Endodermal cell (in vitro differentiated cells): ENCODE results near the gene LYPD4. TPM values are rescaled to one million over a fixed set of nuclear protein-coding genes. Genes with fewer than 3 reads are reported as not detected.
A peak's percentile ranks its signal among the peaks of the same experiment; 100 is the strongest.
"Not testable (repeated sequence)": the region's sequence is repeated elsewhere in the genome, so short reads cannot be mapped to it uniquely, and the experiment has no call there.

Experiments
- DNase-seq: peaks from one replicate; pipeline ENCODE4 v3.0.0-alpha.2; 2017
- H3K27ac ChIP-seq: 2 replicates; pipeline ENCODE4 v1.5.1; 2013; ENCODE audit warnings: mild to moderate bottlenecking, low read depth, low read length, moderate library complexity
- H3K27me3 ChIP-seq: 2 replicates; pipeline ENCODE4 v1.6.1; 2013; ENCODE audit warnings: mild to moderate bottlenecking, low read length, moderate library complexity; ENCODE audit not compliant: insufficient read depth, control insufficient read depth, poor library complexity, severe bottlenecking
- H3K36me3 ChIP-seq: 2 replicates; pipeline ENCODE4 v1.7.0; 2013; ENCODE audit warnings: mild to moderate bottlenecking, low read length, moderate library complexity; ENCODE audit not compliant: control insufficient read depth, insufficient read depth
- H3K4me1 ChIP-seq: one replicate; pipeline ENCODE4 v1.7.0; 2013; ENCODE audit warnings: low read length; ENCODE audit not compliant: control insufficient read depth, insufficient read depth
- H3K4me3 ChIP-seq: 2 replicates; pipeline ENCODE4 v1.5.1; 2013; ENCODE audit warnings: mild to moderate bottlenecking, low read length, moderate library complexity
- H3K9ac ChIP-seq: 2 replicates; pipeline ENCODE4 v1.6.1; 2013; ENCODE audit warnings: mild to moderate bottlenecking, low read length, moderate library complexity; ENCODE audit not compliant: poor library complexity, severe bottlenecking; ENCODE audit errors: extremely low read depth
- H3K9me3 ChIP-seq: 2 replicates; pipeline ENCODE4 v1.6.1; 2013; ENCODE audit warnings: mild to moderate bottlenecking, low read length, moderate library complexity; ENCODE audit not compliant: control insufficient read depth
- H3K27ac Mint-ChIP-seq: 2 replicates; pipeline ENCODE4 v1.8.0; 2020; ENCODE audit warnings: mixed read lengths
- H3K27me3 Mint-ChIP-seq: 2 replicates; pipeline ENCODE4 v1.8.0; 2021; ENCODE audit warnings: mild to moderate bottlenecking, mixed read lengths; ENCODE audit not compliant: insufficient read depth
- H3K36me3 Mint-ChIP-seq: 2 replicates; pipeline ENCODE4 v1.8.0; 2020; ENCODE audit warnings: low read depth, mixed read lengths
- H3K4me1 Mint-ChIP-seq: 2 replicates; pipeline ENCODE4 v1.8.0; 2020; ENCODE audit warnings: mixed read lengths
- H3K4me3 Mint-ChIP-seq: 2 replicates; pipeline ENCODE4 v1.8.0; 2020; ENCODE audit warnings: mild to moderate bottlenecking, moderate library complexity, mixed read lengths
- H3K9me3 Mint-ChIP-seq: 2 replicates; pipeline ENCODE4 v1.8.0; 2020; ENCODE audit warnings: mild to moderate bottlenecking, mixed read lengths
- CTCF ChIP-seq: fragments of 200-600 bp; sonication (generic); conservative IDR thresholded peaks from 2 replicates; pipeline ENCODE4 v1.5.0; 2021; ENCODE audit warnings: antibody characterized with exemption, mild to moderate bottlenecking
- WGBS, 2 experiments: methylation state at CpG; one replicate each; pipeline versions ENCODE4 v1.1.5 to v1.1.7; 2013; ENCODE audit warnings: missing lambda C conversion rate in 2 of 2, mixed read lengths in 1 of 2; ENCODE audit not compliant: insufficient coverage in 1 of 2, insufficient read length in 1 of 2; 5-methylcytosine and 5-hydroxymethylcytosine counted together
- total RNA-seq, 2 donors: library from RNA; stranded (reverse); fragmentation: NEBNext Ultra II Directional in 1 of 2; extraction: Animal tissue kit (Norgen Biotek cat#: 25700) in 1 of 2; gene quantifications; 2 replicates in 1 of 2; 3 replicates in 1 of 2; pipeline ENCODE4 v1.2.1, GENCODE V29; 2021

Gene LYPD4
- total RNA-seq, 2 donors from 2014 or later, result not detected

- TF ChIP-seq CTCF, result no peak
- Mint-ChIP-seq H3K36me3 (no peaks in the 10 kb centered on the region), H3K27ac (no peak within 1 kb of the TSS), H3K4me3 (no peak within 1 kb of the TSS), H3K4me1 (peaks cover under 1% of the 10 kb centered on the region), H3K27me3 (peaks cover 51% of the 10 kb centered on the region), H3K9me3 (no peaks in the 10 kb centered on the region)
- no peaks in the 10 kb centered on the region for H3K27me3 ChIP-seq
- 82 to 86% methylated on average over 2 to 9 of the region's 9 CpGs for WGBS, 2 experiments
- DNase-seq, result no peak
- no peaks in the 10 kb centered on the region for H3K4me1 ChIP-seq
- H3K27ac ChIP-seq, result no peak within 1 kb of the TSS
- no peaks in the 10 kb centered on the region for H3K9me3 ChIP-seq
- H3K9ac ChIP-seq, result no peak within 1 kb of the TSS
- H3K36me3 ChIP-seq, result no peaks in the 10 kb centered on the region
- H3K4me3 ChIP-seq, result no peak within 1 kb of the TSS
These were observed 32.7 kb upstream of the LYPD4 start, which contains the start of gene CD79A for GRCh38 chr19:41876847-41877832. Gene CD79A (plus strand): TSS chr19:41877279. CDS start chr19:41877305, 26 bp downstream.

- DNase-seq, H3K36me3 ChIP-seq, H3K27me3 ChIP-seq, H3K4me1 Mint-ChIP-seq, H3K4me1 ChIP-seq, H3K27ac ChIP-seq, H3K4me3 Mint-ChIP-seq, H3K4me3 ChIP-seq, H3K9me3 ChIP-seq, H3K27ac Mint-ChIP-seq, H3K9me3 Mint-ChIP-seq, H3K36me3 Mint-ChIP-seq, H3K9ac ChIP-seq: not testable (repeated sequence)
- peaks cover 44% of the 10 kb centered on the region for H3K27me3 Mint-ChIP-seq
- WGBS, 2 experiments, result 85 to 88% methylated on average over 3 of the region's 3 CpGs
These were observed 31.5 kb upstream of the LYPD4 start for GRCh38 chr19:41875973-41876372.

- TF ChIP-seq CTCF, result peak; percentile 88
- Mint-ChIP-seq H3K4me1 (peaks cover 9% of the 10 kb centered on the region), H3K27me3 (peaks cover 18% of the 10 kb centered on the region), H3K27ac (peak overlapping the region; percentile 70), H3K9me3 (no peaks in the 10 kb centered on the region), H3K36me3 (peaks cover 35% of the 10 kb centered on the region), H3K4me3 (no peak overlapping the region)
- Histone ChIP-seq H3K4me3 (no peak overlapping the region), H3K9me3 (no peaks in the 10 kb centered on the region), H3K9ac (no peak overlapping the region), H3K4me1 (peaks cover 4% of the 10 kb centered on the region), H3K27ac (no peak overlapping the region), H3K36me3 (peaks cover 38% of the 10 kb centered on the region), H3K27me3 (no peaks in the 10 kb centered on the region)
- peak; percentile 97 for DNase-seq
- 50 to 68% methylated on average over 11 to 18 of the region's 18 CpGs for WGBS, 2 experiments
These were observed 28.5 kb upstream of the LYPD4 start for GRCh38 chr19:41872775-41873647.
